Measurements from ENCODE around the gene MTMR4. TPM values are rescaled to one million over a fixed set of nuclear protein-coding genes. Genes with fewer than 3 reads are reported as not detected.
"Not testable (repeated sequence)": the region's sequence is repeated elsewhere in the genome, so short reads cannot be mapped to it uniquely, and the experiment has no call there.

Gene MTMR4
- total and polyA plus RNA-seq, 9 donors = 14.5 to 60.1 (median 27.7) TPM

GRCh38 chr17:58491510-58492045 is 22.9 kb downstream of the MTMR4 start:
- no peaks in the 10 kb centered on the region for H3K9me3 ChIP-seq
- H3K4me1 ChIP-seq (ENCODE audit: insufficient read depth) = peaks cover 2% of the 10 kb centered on the region
- TF ChIP-seq POLR2A (IDR thresholded peaks at IDR 0.05) (no peak), EP300 (IDR thresholded peaks at IDR 0.05) (no peak), CTCF (IDR thresholded peaks at IDR 0.05) (no peak)
- H3K27ac ChIP-seq = no peak overlapping the region
- intact Hi-C loops (cut with DNase I) = no loop called here
- WGBS, 3 donors = 94 to 98% (median 96%) methylated on average over 6 of the region's 6 CpGs
- DNase-seq = no peak
- no peak overlapping the region for H3K4me3 ChIP-seq
- H3K36me3 ChIP-seq = no peaks in the 10 kb centered on the region
- H3K27me3 ChIP-seq = no peaks in the 10 kb centered on the region

GRCh38 chr17:58488428-58488890 is 26.0 kb downstream of the MTMR4 start:
- Histone ChIP-seq H3K9me3 (no peaks in the 10 kb centered on the region), H3K36me3 (no peaks in the 10 kb centered on the region), H3K4me1 (ENCODE audit: insufficient read depth) (peaks cover 2% of the 10 kb centered on the region), H3K27me3 (no peaks in the 10 kb centered on the region), H3K27ac (no peak overlapping the region), H3K4me3 (no peak overlapping the region)
- intact Hi-C loops (cut with DNase I) = no loop called here
- 83 to 87% (median 84%) methylated on average over 26 of the region's 26 CpGs for WGBS, 3 donors
- TF ChIP-seq EP300 (IDR thresholded peaks at IDR 0.05) (no peak), CTCF (IDR thresholded peaks at IDR 0.05) (no peak), POLR2A (IDR thresholded peaks at IDR 0.05) (no peak)
- DNase-seq = no peak

GRCh38 chr17:58487589-58488427 is 26.6 kb downstream of the MTMR4 start, which contains the start of gene HSF5:
HSF5 (minus strand) TSS chr17:58488408; CDS start chr17:58488274, 134 bp downstream.
- 39 to 68% (median 61%) methylated on average over 37 to 98 of the region's 98 CpGs for WGBS, 3 donors
- Histone ChIP-seq H3K4me1 (ENCODE audit: insufficient read depth) (peaks cover 2% of the 10 kb centered on the region), H3K36me3 (no peaks in the 10 kb centered on the region), H3K9me3 (no peaks in the 10 kb centered on the region), H3K4me3 (no peak within 1 kb of the TSS), H3K27ac (no peak within 1 kb of the TSS), H3K27me3 (no peaks in the 10 kb centered on the region)
- TF ChIP-seq EP300 (IDR thresholded peaks at IDR 0.05) = no peak
- TF ChIP-seq POLR2A (IDR thresholded peaks at IDR 0.05) = no peak
- no peak for TF ChIP-seq CTCF (IDR thresholded peaks at IDR 0.05)
- peak in 1 of 5 donors; percentile 47 for DNase-seq
- intact Hi-C loops (cut with DNase I) = no loop called here

GRCh38 chr17:58484600-58484999 is 29.8 kb downstream of the MTMR4 start:
- Histone ChIP-seq H3K4me1 (ENCODE audit: insufficient read depth) (peaks cover 2% of the 10 kb centered on the region), H3K36me3 (no peaks in the 10 kb centered on the region), H3K27me3 (no peaks in the 10 kb centered on the region), H3K4me3 (no peak overlapping the region), H3K27ac (no peak overlapping the region), H3K9me3 (no peaks in the 10 kb centered on the region)
- intact Hi-C loops (cut with DNase I) = no loop called here
- DNase-seq = no peak
- WGBS, 3 donors = 84 to 94% (median 91%) methylated on average over 3 of the region's 3 CpGs
- TF ChIP-seq CTCF (IDR thresholded peaks at IDR 0.05) = no peak
- TF ChIP-seq POLR2A (IDR thresholded peaks at IDR 0.05) = no peak
- TF ChIP-seq EP300 (IDR thresholded peaks at IDR 0.05) = no peak

- H3K9me3 ChIP-seq; H3K36me3 ChIP-seq; H3K27me3 ChIP-seq; intact Hi-C loops (cut with DNase I); DNase-seq; H3K27ac ChIP-seq; H3K4me3 ChIP-seq; H3K4me1 ChIP-seq (ENCODE audit: insufficient read depth): not testable (repeated sequence)
- WGBS, 3 donors = 83 to 90% (median 84%) methylated on average over 5 of the region's 5 CpGs
These were observed 32.6 kb downstream of the MTMR4 start for GRCh38 chr17:58481798-58482197.
